WTC11 (cell line): ENCODE measurements around the gene ERFL. TPM values are rescaled to one million over a fixed set of nuclear protein-coding genes. Genes with fewer than 3 reads are reported as not detected.

Experiments used
- ATAC-seq: fragments of 200-7000 bp; cut with Tn5 transposase; 2 replicates; pipeline ENCODE4 v1.10.0; 2021; ENCODE audit warnings: mild to moderate bottlenecking, moderate library complexity
- CTCF ChIA-PET: fragments of 300-600 bp; sonication (Branson Sonifier 250); formaldehyde crosslinking; loops from one replicate; lab custom pipeline; 2021; ENCODE audit warnings: antibody characterized with exemption; lab: Charles Lee
- POLR2A ChIA-PET: fragments of 350-600 bp; sonication (Branson Sonifier 250); formaldehyde crosslinking; loops from one replicate; lab custom pipeline; 2021; ENCODE audit warnings: antibody characterized with exemption; lab: Charles Lee
- DNase-seq: peaks from one replicate; pipeline ENCODE4 v3.0.0; 2021; ENCODE audit warnings: low spot score
- H3K27ac Mint-ChIP-seq: 2 replicates; pipeline ENCODE4 v1.8.0; 2021; ENCODE audit warnings: mixed read lengths
- H3K27me3 Mint-ChIP-seq: 2 replicates; pipeline ENCODE4 v1.8.0; 2021; ENCODE audit warnings: low read depth, mild to moderate bottlenecking, moderate library complexity, mixed read lengths
- H3K36me3 Mint-ChIP-seq: 2 replicates; pipeline ENCODE4 v1.8.0; 2021; ENCODE audit warnings: mixed read lengths
- H3K4me1 Mint-ChIP-seq: 2 replicates; pipeline ENCODE4 v1.8.0; 2022; ENCODE audit warnings: mixed read lengths
- H3K4me3 Mint-ChIP-seq: 2 replicates; pipeline ENCODE4 v1.8.0; 2021; ENCODE audit warnings: mild to moderate bottlenecking, moderate library complexity, mixed read lengths
- H3K9me3 Mint-ChIP-seq: 2 replicates; pipeline ENCODE4 v1.8.0; 2021; ENCODE audit warnings: mixed read lengths
- AR ChIP-seq: fragments of 250-450 bp; sonication (Bioruptor Pico); IDR thresholded peaks from 2 replicates; pipeline ENCODE4 v1.9.0; 2021; ENCODE audit warnings: mild to moderate bottlenecking
- ATF6 ChIP-seq: sonication (generic); formaldehyde crosslinking; IDR thresholded peaks from 2 replicates; pipeline ENCODE4 v1.8.1; 2023; ENCODE audit warnings: mild to moderate bottlenecking, missing genetic modification reagents
- CBFB ChIP-seq: sonication (generic); formaldehyde crosslinking; IDR thresholded peaks from 2 replicates; pipeline ENCODE4 v1.8.1; 2022; ENCODE audit warnings: mild to moderate bottlenecking, low read depth, missing genetic modification reagents
- CREM ChIP-seq: sonication (generic); formaldehyde crosslinking; IDR thresholded peaks from 2 replicates; pipeline ENCODE4 v1.8.1; 2022; ENCODE audit warnings: mild to moderate bottlenecking, missing genetic modification reagents, moderate library complexity
- EMX1 ChIP-seq: fragments of 250-450 bp; sonication (Bioruptor Pico); IDR thresholded peaks from 2 replicates; pipeline ENCODE4 v1.8.0; 2021; ENCODE audit warnings: mild to moderate bottlenecking
- ERG ChIP-seq: fragments of 250-450 bp; sonication (Bioruptor Pico); IDR thresholded peaks from 2 replicates; pipeline ENCODE4 v1.8.0; 2021; ENCODE audit warnings: mild to moderate bottlenecking
- ESRRA ChIP-seq: sonication (generic); formaldehyde crosslinking; IDR thresholded peaks from 2 replicates; pipeline ENCODE4 v1.8.1; 2022; ENCODE audit warnings: mild to moderate bottlenecking, missing genetic modification reagents, borderline replicate concordance
- FOXP1 ChIP-seq: sonication (generic); formaldehyde crosslinking; IDR thresholded peaks from 2 replicates; pipeline ENCODE4 v1.8.0; 2022; ENCODE audit warnings: missing genetic modification reagents, mild to moderate bottlenecking, moderate library complexity, borderline replicate concordance
- FOXP4 ChIP-seq: sonication (generic); formaldehyde crosslinking; IDR thresholded peaks from 2 replicates; pipeline ENCODE4 v1.8.0; 2022; ENCODE audit warnings: mild to moderate bottlenecking, missing genetic modification reagents
- JAZF1 ChIP-seq: fragments of 250-450 bp; sonication (Bioruptor Pico); IDR thresholded peaks from 2 replicates; pipeline ENCODE4 v1.9.0; 2021; ENCODE audit warnings: moderate library complexity, mild to moderate bottlenecking, inconsistent platforms
- NFATC4 ChIP-seq: fragments of 250-450 bp; sonication (Bioruptor Pico); IDR thresholded peaks from 2 replicates; pipeline ENCODE4 v1.9.0; 2021; ENCODE audit warnings: mild to moderate bottlenecking
- PRRX2 ChIP-seq: fragments of 250-450 bp; sonication (Bioruptor Pico); IDR thresholded peaks from 2 replicates; pipeline ENCODE4 v1.8.0; 2021; ENCODE audit warnings: mild to moderate bottlenecking
- ZBTB21 ChIP-seq: sonication (generic); formaldehyde crosslinking; IDR thresholded peaks from 2 replicates; pipeline ENCODE4 v1.8.1; 2023; ENCODE audit warnings: mild to moderate bottlenecking, missing genetic modification reagents, borderline replicate concordance
- ZNF138 ChIP-seq: sonication (generic); formaldehyde crosslinking; conservative IDR thresholded peaks from 2 replicates; pipeline ENCODE4 v1.8.1; 2022; ENCODE audit warnings: mild to moderate bottlenecking, moderate library complexity, missing genetic modification reagents
- ZNF219 ChIP-seq: sonication (generic); formaldehyde crosslinking; IDR thresholded peaks from 2 replicates; pipeline ENCODE4 v1.8.0; 2023; ENCODE audit warnings: missing genetic modification reagents, mild to moderate bottlenecking, borderline replicate concordance
- ZNF232 ChIP-seq: sonication (generic); formaldehyde crosslinking; IDR thresholded peaks from 2 replicates; pipeline ENCODE4 v1.8.0; 2022; ENCODE audit warnings: mild to moderate bottlenecking, missing genetic modification reagents
- ZNF416 ChIP-seq: fragments of 250-450 bp; sonication (Bioruptor Pico); IDR thresholded peaks from 2 replicates; pipeline ENCODE4 v1.9.0; 2021; ENCODE audit warnings: mild to moderate bottlenecking, inconsistent platforms
- ZNF425 ChIP-seq: fragments of 250-450 bp; sonication (Bioruptor Pico); conservative IDR thresholded peaks from 2 replicates; pipeline ENCODE4 v1.9.0; 2021; ENCODE audit warnings: mild to moderate bottlenecking
- ZNF671 ChIP-seq: fragments of 250-450 bp; sonication (Bioruptor Pico); IDR thresholded peaks from 2 replicates; pipeline ENCODE4 v1.8.0; 2021; ENCODE audit warnings: mild to moderate bottlenecking
- total RNA-seq: library from RNA; stranded (reverse); gene quantifications from 3 replicates; pipeline ENCODE4 v1.2.3, GENCODE V29; 2021

The ERFL gene
- total RNA-seq, 1 experiment from 2014 or later: 0.31 TPM

DNA sequence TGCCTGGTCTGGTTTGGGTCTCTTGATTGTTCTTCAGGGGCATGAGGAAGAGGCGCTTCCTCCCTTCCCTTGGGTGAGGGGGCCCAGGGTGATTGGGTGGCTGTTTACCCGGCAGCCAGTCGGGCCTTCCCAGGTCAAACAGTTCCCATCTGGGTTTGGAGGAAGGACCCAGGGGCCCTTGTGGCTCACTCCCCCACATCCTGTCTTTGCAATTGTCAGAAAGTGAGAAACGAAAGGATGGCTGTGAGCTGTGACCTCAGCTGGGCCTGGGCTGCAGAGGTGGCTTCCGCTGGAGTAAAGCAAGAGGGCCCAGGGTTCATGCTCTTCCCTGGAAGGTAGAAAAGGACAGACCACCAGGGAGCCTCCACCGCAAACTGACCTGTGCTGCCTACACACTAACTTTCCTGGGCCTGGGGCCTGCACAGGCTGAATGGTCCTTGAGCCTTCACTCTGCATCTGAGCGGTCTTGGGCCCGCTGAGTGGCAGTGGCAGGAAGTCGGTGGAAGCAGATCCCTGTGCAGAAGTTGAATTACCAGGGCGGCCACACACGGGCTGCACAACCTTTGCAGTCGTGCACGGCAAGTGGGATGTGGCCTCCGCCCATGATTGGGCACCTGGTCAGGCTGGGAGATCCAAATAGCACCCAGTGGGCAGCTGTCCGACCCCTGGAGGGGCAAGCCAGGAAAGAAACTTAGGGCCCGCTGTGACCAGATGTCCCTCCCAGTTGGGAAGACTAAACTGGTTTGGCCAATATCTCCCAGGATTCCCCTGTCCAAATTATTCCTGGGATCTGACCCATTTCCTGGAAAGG, 56.5 kb downstream of the ERFL start:
- Mint-ChIP-seq H3K4me3 (no peak overlapping the region), H3K27me3 (peaks cover 4% of the 10 kb centered on the region), H3K4me1 (peaks cover 11% of the 10 kb centered on the region), H3K27ac (peak overlapping the region; percentile 86), H3K9me3 (no peaks in the 10 kb centered on the region), H3K36me3 (peaks cover 41% of the 10 kb centered on the region)
- TF ChIP-seq ZNF138 (CRISPR knock-in tag) (no peak), FOXP4 (CRISPR knock-in tag) (0 out of 2 replicates have a peak, but pooled peaks have one; percentile 46), JAZF1 (CRISPR knock-in tag) (no peak), NFATC4 (CRISPR knock-in tag) (0 out of 2 replicates have a peak, but pooled peaks have one; percentile 29), ZNF425 (peak; percentile 78), ZNF671 (CRISPR knock-in tag) (peak; percentile 68), PRRX2 (peak; percentile 88), ZNF219 (CRISPR knock-in tag) (no peak), ATF6 (CRISPR knock-in tag) (no peak), ZNF232 (CRISPR knock-in tag) (no peak), CBFB (CRISPR knock-in tag) (no peak), ERG (CRISPR knock-in tag) (peak; percentile 90), FOXP1 (no peak), CREM (CRISPR knock-in tag) (0 out of 2 replicates have a peak, but pooled peaks have one; percentile 14), AR (peak; percentile 87), ZBTB21 (CRISPR knock-in tag) (0 out of 2 replicates have a peak, but pooled peaks have one; percentile 16), ESRRA (CRISPR knock-in tag) (0 out of 2 replicates have a peak, but pooled peaks have one; percentile 17), ZNF416 (CRISPR knock-in tag) (peak; percentile 80), EMX1 (CRISPR knock-in tag) (peak; percentile 93; the same call in 1 of the 2 replicates)
- ChIA-PET POLR2A (interaction anchor here (0.6 to 4.3 kb wide), 6 partner anchors 9 to 551 kb away, joined by 3 to 30 read pairs (median 8); partner anchors contain the start of genes ARHGEF1, RABAC1 and RPS19), CTCF (interaction anchor here (1.2 to 3.7 kb wide), 9 partner anchors 11 to 86 kb away, joined by 4 to 46 read pairs (median 22); partner anchors contain the start of genes ARHGEF1, ERFL, RABAC1 and RPS19)
- DNase-seq (no peak), ATAC-seq (peak; percentile 1)
